Endothelial cell of umbilical vein (primary cell): ENCODE measurements around the gene SLC25A13. TPM values are rescaled to one million over a fixed set of nuclear protein-coding genes. Genes with fewer than 3 reads are reported as not detected.

Experiments used
- BruUV-seq: library from RNA; stranded (reverse); fragments of 400-500 nt; replicated peaks from 2 replicates; lab custom pipeline; 2021; lab: Mats Ljungman, UMichigan
- CTCF ChIA-PET: fragments of 300-600, 350-600 bp; sonication (Branson Sonifier 250); formaldehyde crosslinking; loops from one replicate; lab custom pipeline; 2021; ENCODE audit warnings: antibody characterized with exemption, inconsistent platforms; lab: Charles Lee
- POLR2A ChIA-PET: fragments of 300-600, 350-600 bp; sonication (Branson Sonifier 250); formaldehyde crosslinking; loops from one replicate; lab custom pipeline; 2021; ENCODE audit warnings: antibody characterized with exemption, inconsistent platforms; lab: Charles Lee
- DNase-seq: peaks from one replicate; pipeline ENCODE4 v3.0.0-alpha.2; 2011; ENCODE audit warnings: low read depth, low spot score
- FAIRE-seq: peaks from 2 replicates; lab custom pipeline; 2011; peaks lifted over from hg19 to GRCh38; lab: Jason Lieb, UNC
- H2AFZ ChIP-seq: 2 replicates; pipeline ENCODE4 v1.6.0; 2012; ENCODE audit warnings: low read depth, low read length, control low read depth, inconsistent platforms
- H3K27ac ChIP-seq: 2 replicates; pipeline ENCODE4 v1.5.1; 2011; ENCODE audit warnings: low read depth, mild to moderate bottlenecking, control low read depth, low read length, moderate library complexity; ENCODE audit not compliant: insufficient read depth
- H3K27me3 ChIP-seq, 2 experiments: 2 replicates each; pipeline versions ENCODE4 v1.6.0 to v1.6.1; 2011; ENCODE audit warnings: low read length in 2 of 2, mixed read lengths in 1 of 2; ENCODE audit not compliant: control insufficient read depth in 2 of 2, insufficient read depth in 2 of 2
- H3K36me3 ChIP-seq, 2 experiments: 2 replicates in 1 of 2; 3 replicates in 1 of 2; pipeline ENCODE4 v1.5.1; 2011; ENCODE audit warnings: low read length in 2 of 2, mild to moderate bottlenecking in 1 of 2, moderate library complexity in 1 of 2; ENCODE audit not compliant: control insufficient read depth in 2 of 2, insufficient read depth in 2 of 2; ENCODE audit errors: extremely low read depth in 1 of 2
- H3K4me1 ChIP-seq: 3 replicates; pipeline ENCODE4 v1.5.1; 2011; ENCODE audit warnings: mild to moderate bottlenecking, low read length; ENCODE audit not compliant: control insufficient read depth, insufficient read depth; ENCODE audit errors: extremely low read depth
- H3K4me2 ChIP-seq: 2 replicates; pipeline ENCODE4 v1.6.1; 2011; ENCODE audit warnings: low read length, control low read depth, mixed read lengths; ENCODE audit not compliant: insufficient read depth
- H3K4me3 ChIP-seq, 3 experiments: fragments of 200-600 bp in 1 of 3; sonication (generic), shearing (Covaris generic) in 1 of 3; replicated peaks in 1 of 3; 2 replicates each; pipeline ENCODE4 v1.5.1; 2011 to 2016; ENCODE audit warnings: control low read depth in 3 of 3, low read length in 3 of 3, mild to moderate bottlenecking in 2 of 3, inconsistent platforms in 1 of 3, low read depth in 1 of 3, moderate library complexity in 1 of 3; ENCODE audit not compliant: insufficient read depth in 1 of 3
- H3K79me2 ChIP-seq: 2 replicates; pipeline ENCODE4 v1.6.0; 2012; ENCODE audit warnings: low read length, inconsistent platforms; ENCODE audit not compliant: control insufficient read depth, insufficient read depth
- H3K9ac ChIP-seq: replicated peaks from 2 replicates; pipeline ENCODE3; 2011; ENCODE audit warnings: low read length, control low read depth; ENCODE audit not compliant: insufficient read depth; ENCODE audit errors: extremely low read depth
- H3K9me1 ChIP-seq: replicated peaks from 3 replicates; pipeline ENCODE4 v1.6.0; 2011; ENCODE audit warnings: mild to moderate bottlenecking, low read length; ENCODE audit not compliant: control insufficient read depth, insufficient read depth; ENCODE audit errors: extremely low read depth
- H3K9me3 ChIP-seq: replicated peaks from 2 replicates; pipeline ENCODE4 v1.5.1; 2012; ENCODE audit warnings: low read length, inconsistent platforms; ENCODE audit not compliant: control insufficient read depth, insufficient read depth
- H4K20me1 ChIP-seq: replicated peaks from 2 replicates; pipeline ENCODE3; 2011; ENCODE audit warnings: mild to moderate bottlenecking, low read length; ENCODE audit not compliant: control insufficient read depth, insufficient read depth; ENCODE audit errors: extremely low read depth
- CTCF ChIP-seq, 2 donors: IDR thresholded peaks; 1 replicate in 1 of 2; 2 replicates in 1 of 2; pipeline ENCODE4 v1.5.1; 2011; ENCODE audit warnings: low read length in 2 of 2, mild to moderate bottlenecking in 2 of 2, moderate library complexity in 2 of 2, control low read depth in 1 of 2, inconsistent platforms in 1 of 2, low read depth in 1 of 2; ENCODE audit not compliant: insufficient read depth in 1 of 2; ENCODE audit errors: extremely low read depth in 1 of 2
- EZH2 ChIP-seq: IDR thresholded peaks from 2 replicates; pipeline ENCODE4 v1.6.1; 2012; ENCODE audit warnings: borderline replicate concordance, low read depth, mild to moderate bottlenecking, moderate library complexity, low read length, inconsistent platforms; ENCODE audit not compliant: severe bottlenecking
- FOS ChIP-seq: IDR thresholded peaks from 2 replicates; pipeline ENCODE4 v1.6.1; 2011; ENCODE audit warnings: mild to moderate bottlenecking, low read length, moderate library complexity, borderline replicate concordance; ENCODE audit not compliant: insufficient read depth
- GATA2 ChIP-seq: IDR thresholded peaks from 2 replicates; pipeline ENCODE4 v1.7.0; 2011; ENCODE audit warnings: low read depth, mild to moderate bottlenecking, moderate library complexity, mixed read lengths, low read length; ENCODE audit not compliant: insufficient read length, insufficient read depth
- JUN ChIP-seq: IDR thresholded peaks from 2 replicates; pipeline ENCODE4 v1.6.1; 2011; ENCODE audit warnings: borderline replicate concordance, low read depth; ENCODE audit not compliant: insufficient read length, insufficient read depth
- MAX ChIP-seq: IDR thresholded peaks from 2 replicates; pipeline ENCODE4 v1.6.1; 2011; ENCODE audit not compliant: insufficient read depth, insufficient read length
- MYC ChIP-seq: IDR thresholded peaks from one replicate; pipeline ENCODE4 v1.6.1; 2011; ENCODE audit warnings: mild to moderate bottlenecking, low read depth, low read length
- POLR2A ChIP-seq: IDR thresholded peaks from 2 replicates; pipeline ENCODE4 v1.6.1; 2012; ENCODE audit warnings: low read depth, mild to moderate bottlenecking, control low read depth, low read length
- POLR2AphosphoS5 ChIP-seq: IDR thresholded peaks from 2 replicates; pipeline ENCODE4 v1.6.1; 2012; ENCODE audit warnings: low read depth, mild to moderate bottlenecking, control low read depth, low read length, moderate library complexity; ENCODE audit not compliant: insufficient read depth
- dilution Hi-C: fragments of 300-500 bp; cut with MboI; formaldehyde crosslinking; loops from one replicate; pipeline ENCODE4 v1.15.0; 2019; ENCODE audit warnings: low sequenced_read_pairs; ENCODE audit not compliant: extremely low pct_ligation_motif_present
- intact Hi-C: fragments of 100-400 bp; cut with micrococcal nuclease; formaldehyde crosslinking; loops from one replicate; pipeline ENCODE4 v1.10.0; 2022
- polyA plus RNA-seq, 4 experiments: library from polyadenylated mRNA; depleted of rRNA in 3 of 4; stranded (reverse) in 3 of 4; unstranded in 1 of 4; fragments of >200 nt; gene quantifications; 2 replicates each; pipeline versions ENCODE4 v1.2.1 to v1.2.3, GENCODE V29; 2011 to 2012; ENCODE audit warnings: missing spikeins in 1 of 4
- total RNA-seq: library from RNA; stranded (reverse); gene quantifications from 2 replicates; pipeline ENCODE4 v1.2.3, GENCODE V29; 2021

The SLC25A13 gene
- total and polyA plus RNA-seq, 2 donors (not counting 3 experiments of a cell fraction or from before 2014, with no cell fraction given): 13.2 to 34.4 TPM

GRCh38 chr7:96075510-96076349, 246.2 kb downstream of the SLC25A13 start:
- POLR2A ChIA-PET: no interaction called here
- intact Hi-C loops: loop anchor here (1.0 to 10.0 kb wide), 13 partner anchors 107 to 989 kb away; partner anchors contain the start of genes SEM1 and SLC25A13
- Histone ChIP-seq H3K4me1 (peaks cover 8% of the 10 kb centered on the region), H3K36me3 (no peaks in the 10 kb centered on the region), H3K9me3 (no peaks in the 10 kb centered on the region), H4K20me1 (no peaks in the 10 kb centered on the region), H3K4me3 (peak overlapping the region; percentile 46 to 80 (median 80)), H3K27ac (no peak overlapping the region), H3K79me2 (no peaks in the 10 kb centered on the region), H2AFZ (peak overlapping the region; percentile 99), H3K4me2 (peak overlapping the region; percentile 98), H3K9ac (peak overlapping the region; percentile 21), H3K9me1 (no peaks in the 10 kb centered on the region), H3K27me3 (peaks cover 0 to 3% of the 10 kb centered on the region in 2 experiments)
- DNase-seq: peak; percentile 56
- no TSS peak for BruUV-seq
- dilution Hi-C loops: no loop called here
- peak; percentile 88 for FAIRE-seq
- TF ChIP-seq POLR2AphosphoS5 (no peak), CTCF (IDR thresholded peaks at IDR 0.05; ENCODE audit: extremely low read depth in 1 of 2, insufficient read depth in 1 of 2, low read depth in 1 of 2, low read length in 2 of 2) (peak; percentile 88 to 90)
- CTCF ChIA-PET: interaction anchor here (0.6 to 5.2 kb wide), 15 partner anchors 8 to 951 kb away, joined by 3 to 125 read pairs (median 4); no protein-coding TSS in a partner anchor

GRCh38 chr7:96074871-96075270, 247.0 kb downstream of the SLC25A13 start:
- H3K27ac ChIP-seq: no peak overlapping the region
- H3K79me2 ChIP-seq: no peaks in the 10 kb centered on the region
- no peaks in the 10 kb centered on the region for H3K9me3 ChIP-seq
- dilution Hi-C loops: no loop called here
- no peak overlapping the region for H3K4me3 ChIP-seq
- no peaks in the 10 kb centered on the region for H3K36me3 ChIP-seq
- CTCF ChIA-PET: interaction anchor here (0.6 to 5.2 kb wide), 14 partner anchors 8 to 952 kb away, joined by 3 to 125 read pairs (median 4); no protein-coding TSS in a partner anchor
- no peaks in the 10 kb centered on the region for H4K20me1 ChIP-seq
- H3K4me2 ChIP-seq: no peak overlapping the region
- POLR2A ChIA-PET: no interaction called here
- no peak overlapping the region for H2AFZ ChIP-seq
- no peaks in the 10 kb centered on the region for H3K9me1 ChIP-seq
- H3K27me3 ChIP-seq: peaks cover 0 to 3% of the 10 kb centered on the region in 2 experiments
- DNase-seq (no peak), FAIRE-seq (no peak)
- H3K9ac ChIP-seq: no peak overlapping the region
- peaks cover 8% of the 10 kb centered on the region for H3K4me1 ChIP-seq
- TF ChIP-seq EZH2: no peak
- no peak for TF ChIP-seq FOS
- TF ChIP-seq GATA2: no peak
- no peak for TF ChIP-seq POLR2AphosphoS5
- no peak for TF ChIP-seq CTCF (IDR thresholded peaks at IDR 0.05; ENCODE audit: extremely low read depth in 1 of 2, insufficient read depth in 1 of 2, low read depth in 1 of 2, low read length in 2 of 2)
- no peak for TF ChIP-seq JUN
- no peak for TF ChIP-seq MYC
- no peak for TF ChIP-seq POLR2A
- TF ChIP-seq MAX: no peak
- no TSS peak for BruUV-seq
- intact Hi-C loops: loop anchor here (1.0 to 10.0 kb wide), 11 partner anchors 107 to 952 kb away; partner anchors contain the start of gene SEM1
